HepG2 (cell line): ENCODE results near the gene L3MBTL3. TPM values are rescaled to one million over a fixed set of nuclear protein-coding genes. Genes with fewer than 3 reads are reported as not detected.

Experiments used
- ATAC-seq: fragments of 200-7000 bp; cut with Tn5 transposase; 3 replicates; pipeline ENCODE4 v1.9.1; 2020; ENCODE audit warnings: mild to moderate bottlenecking, moderate library complexity
- BruUV-seq: library from RNA; stranded (reverse); fragments of 400-500 nt; replicated peaks from 2 replicates; lab custom pipeline; 2021; lab: Mats Ljungman, UMichigan
- CTCF ChIA-PET: fragments of 300-600 bp; formaldehyde crosslinking; extraction: SDS; loops from one replicate; lab custom pipeline; 2021; ENCODE audit warnings: low total read pairs, inconsistent platforms, low intra/inter-chr PET ratio; lab: Yijun Ruan, JAX
- POLR2A ChIA-PET: fragments of 350-600 bp; sonication (Branson Sonifier 250); formaldehyde crosslinking; loops from one replicate; lab custom pipeline; 2020; ENCODE audit warnings: antibody characterized with exemption, inconsistent platforms; lab: Yijun Ruan, JAX
- DNase-seq: peaks from one replicate; pipeline ENCODE4 v3.0.0-alpha.2; 2015; ENCODE audit warnings: low spot score
- FAIRE-seq: peaks from 3 replicates; lab custom pipeline; 2011; peaks lifted over from hg19 to GRCh38; lab: Jason Lieb, UNC
- H2AFZ ChIP-seq: one replicate; pipeline ENCODE4 v1.6.1; 2011; ENCODE audit warnings: low read length, inconsistent platforms
- H3K27ac ChIP-seq: fragments of 300-600 bp; 3 replicates; pipeline ENCODE4 v1.8.0; 2011; ENCODE audit warnings: mixed run types, mild to moderate bottlenecking, mixed read lengths, low read length, inconsistent platforms; ENCODE audit not compliant: insufficient read depth; ENCODE audit errors: extremely low read length
- H3K27me3 ChIP-seq, 2 experiments: fragments of 200-600 bp in 1 of 2; 2 replicates in 1 of 2; 3 replicates in 1 of 2; pipeline versions ENCODE4 v1.6.0 to v1.8.0; 2011; ENCODE audit warnings: low read length in 2 of 2, mild to moderate bottlenecking in 2 of 2, moderate library complexity in 2 of 2, inconsistent platforms in 1 of 2; ENCODE audit not compliant: insufficient read depth in 2 of 2, control insufficient read depth in 1 of 2
- H3K36me3 ChIP-seq, 2 experiments: fragments of 200-600 bp in 1 of 2; replicated peaks in 1 of 2; 2 replicates in 1 of 2; 3 replicates in 1 of 2; pipeline versions ENCODE4 v1.5.1 to v1.8.0; 2011; ENCODE audit warnings: low read length in 2 of 2, inconsistent platforms in 1 of 2; ENCODE audit not compliant: insufficient read depth in 2 of 2, control insufficient read depth in 1 of 2
- H3K4me1 ChIP-seq: 2 replicates; pipeline ENCODE4 v1.5.1; 2012; ENCODE audit warnings: low read length, inconsistent platforms; ENCODE audit not compliant: insufficient read depth
- H3K4me2 ChIP-seq: 2 replicates; pipeline ENCODE4 v1.6.0; 2011; ENCODE audit warnings: low read depth, low read length, inconsistent platforms
- H3K4me3 ChIP-seq, 3 experiments: fragments of 200-600 bp in 1 of 3; sonication (generic), shearing (Covaris generic) in 1 of 3; replicated peaks in 1 of 3; 2 replicates each; pipeline ENCODE4 v1.5.1; 2011 to 2016; ENCODE audit warnings: low read length in 3 of 3, inconsistent platforms in 2 of 3, low read depth in 2 of 3, mild to moderate bottlenecking in 2 of 3, control low read depth in 1 of 3, mixed read lengths in 1 of 3; ENCODE audit not compliant: insufficient read depth in 1 of 3
- H3K79me2 ChIP-seq: one replicate; pipeline ENCODE4 v1.6.1; 2011; ENCODE audit warnings: low read length, inconsistent platforms; ENCODE audit not compliant: insufficient read depth
- H3K9ac ChIP-seq: 2 replicates; pipeline ENCODE4 v1.6.0; 2011; ENCODE audit warnings: mild to moderate bottlenecking, low read depth, low read length, inconsistent platforms; ENCODE audit not compliant: insufficient read depth
- H3K9me3 ChIP-seq: 2 replicates; pipeline ENCODE4 v1.5.1; 2012; ENCODE audit warnings: mild to moderate bottlenecking, low read length
- H4K20me1 ChIP-seq: 2 replicates; pipeline ENCODE4 v1.6.0; 2011; ENCODE audit warnings: inconsistent platforms, mild to moderate bottlenecking, low read length, moderate library complexity; ENCODE audit not compliant: insufficient read depth
- GATAD1 ChIP-seq: IDR thresholded peaks from 2 replicates; pipeline ENCODE4 v1.6.1; 2016; ENCODE audit warnings: missing genetic modification reagents, missing compliant biosample characterization
- HDAC6 ChIP-seq: fragments of 200-600 bp; sonication (generic); IDR thresholded peaks from 2 replicates; pipeline ENCODE4 v1.7.0; 2017; ENCODE audit warnings: mild to moderate bottlenecking, antibody characterized with exemption, low read length, low read depth
- HMG20A ChIP-seq: IDR thresholded peaks from 2 replicates; pipeline ENCODE4 v1.6.1; 2016; ENCODE audit warnings: borderline replicate concordance
- KDM2A ChIP-seq: sonication (generic); formaldehyde crosslinking; IDR thresholded peaks from 2 replicates; pipeline ENCODE4 v1.4.0; 2020; ENCODE audit warnings: low read depth, missing genetic modification reagents, borderline replicate concordance
- KDM3A ChIP-seq: IDR thresholded peaks from 2 replicates; pipeline ENCODE4 v1.6.1; 2018; ENCODE audit warnings: low read depth, missing compliant biosample characterization
- MAZ ChIP-seq, 2 experiments: sonication (generic) in 1 of 2; formaldehyde crosslinking in 1 of 2; IDR thresholded peaks; 2 replicates each; pipeline versions ENCODE4 v1.5.0 to v1.6.1; 2012 to 2020; ENCODE audit warnings: low read depth in 2 of 2, mild to moderate bottlenecking in 2 of 2, borderline replicate concordance in 1 of 2, improper control_type of control experiment in 1 of 2, low read length in 1 of 2, missing genetic modification reagents in 1 of 2, moderate library complexity in 1 of 2
- MYPOP ChIP-seq: sonication (generic); formaldehyde crosslinking; IDR thresholded peaks from 2 replicates; pipeline ENCODE4 v1.8.1; 2023; ENCODE audit warnings: mild to moderate bottlenecking, moderate library complexity, missing genetic modification reagents
- NFRKB ChIP-seq: fragments of 450-650 bp; IDR thresholded peaks from 2 replicates; pipeline ENCODE4 v1.6.1; 2017
- SIX1 ChIP-seq: sonication (generic); formaldehyde crosslinking; IDR thresholded peaks from 2 replicates; pipeline ENCODE4 v1.4.0; 2020; ENCODE audit warnings: missing genetic modification reagents, borderline replicate concordance
- SMARCE1 ChIP-seq: fragments of 450-650 bp; IDR thresholded peaks from 2 replicates; pipeline ENCODE4 v1.6.1; 2017; ENCODE audit warnings: borderline replicate concordance
- SPEN ChIP-seq: sonication (generic); formaldehyde crosslinking; IDR thresholded peaks from 2 replicates; pipeline ENCODE4 v1.5.1; 2020; ENCODE audit warnings: low read depth, mild to moderate bottlenecking, missing genetic modification reagents
- SSRP1 ChIP-seq: IDR thresholded peaks from 2 replicates; pipeline ENCODE4 v1.6.1; 2016; ENCODE audit warnings: control low read depth
- ZMYM4 ChIP-seq: sonication (generic); formaldehyde crosslinking; IDR thresholded peaks from 2 replicates; pipeline ENCODE4 v1.8.1; 2023; ENCODE audit warnings: mild to moderate bottlenecking, missing genetic modification reagents
- ZNF230 ChIP-seq: sonication (generic); formaldehyde crosslinking; IDR thresholded peaks from 2 replicates; pipeline ENCODE4 v1.4.0; 2020; ENCODE audit warnings: mild to moderate bottlenecking, missing genetic modification reagents
- ZNF292 ChIP-seq: sonication (generic); formaldehyde crosslinking; IDR thresholded peaks from 2 replicates; pipeline ENCODE4 v1.8.1; 2022; ENCODE audit warnings: mild to moderate bottlenecking, low read depth, missing genetic modification reagents, borderline replicate concordance
- ZNF30 ChIP-seq: sonication (generic); formaldehyde crosslinking; IDR thresholded peaks from 2 replicates; pipeline ENCODE4 v1.5.0; 2020; ENCODE audit warnings: mild to moderate bottlenecking, missing genetic modification reagents
- ZNF580 ChIP-seq: IDR thresholded peaks from 2 replicates; pipeline ENCODE4 v1.6.1; 2016; ENCODE audit warnings: low read depth, borderline replicate concordance
- ZNF7 ChIP-seq: IDR thresholded peaks from 2 replicates; pipeline ENCODE4 v1.6.1; 2016; ENCODE audit warnings: missing biosample characterization, missing genetic modification reagents
- ZNF766 ChIP-seq: sonication (generic); formaldehyde crosslinking; IDR thresholded peaks from 2 replicates; pipeline ENCODE4 v1.5.0; 2020; ENCODE audit warnings: missing genetic modification reagents, borderline replicate concordance
- WGBS: methylation state at CpG from one replicate; pipeline ENCODE4 v1.1.6; 2017; ENCODE audit warnings: low lambda C conversion rate; 5-methylcytosine and 5-hydroxymethylcytosine counted together
- in situ Hi-C: cut with HindIII; loops from 2 replicates; pipeline ENCODE4 v1.10.0; 2017; ENCODE audit warnings: low pct_unique_long_range_greater_than_20kb; ENCODE audit not compliant: extremely low pct_ligation_motif_present
- intact Hi-C: fragments of 100-400 bp; cut with micrococcal nuclease; formaldehyde crosslinking; loops from one replicate; pipeline ENCODE4 v1.10.0; 2022; ENCODE audit not compliant: unreplicated experiment
- polyA plus RNA-seq, 8 experiments: library from polyadenylated mRNA; depleted of rRNA in 3 of 8; stranded (reverse) in 7 of 8; unstranded in 1 of 8; fragments of >200 nt; fragmentation: Illumina TruSeq in 4 of 8; extraction: Trizol in 4 of 8; gene quantifications; 2 replicates each; pipeline versions ENCODE4 v1.2.1 to v1.2.3, GENCODE V29; 2011 to 2016; ENCODE audit warnings: low read depth in 4 of 8, missing spikeins in 1 of 8, mixed read lengths in 1 of 8; ENCODE audit not compliant: insufficient read depth in 1 of 8
- total RNA-seq, 5 experiments: library from RNA; depleted of rRNA; stranded (reverse); fragments of >200 nt; fragmentation: Illumina TruSeq; extraction: Trizol; gene quantifications; 2 replicates each; pipeline ENCODE4 v1.2.3, GENCODE V29; 2016; ENCODE audit warnings: low read depth in 1 of 5

Gene L3MBTL3
- total and polyA plus RNA-seq, 2 of the 13 experiments (the other 11 are each of a cell fraction or from before 2014, with no cell fraction given): 1.5 to 2.5 TPM

GRCh38 chr6:130020073-130020906, 1.9 kb downstream of the L3MBTL3 start (continued):
- TF ChIP-seq ZNF230 (CRISPR knock-in tag) (0 out of 2 replicates have a peak, but pooled peaks have one; percentile 9), HDAC6 (no peak), SPEN (CRISPR knock-in tag) (no peak)

- FAIRE-seq (peak; percentile 92), ATAC-seq (peak; percentile 85), DNase-seq (peak; percentile 81)
- Histone ChIP-seq H3K9me3 (no peaks in the 10 kb centered on the region), H3K4me3 (peak overlapping the region; percentile 54 to 78 (median 62)), H3K4me1 (peaks cover 5% of the 10 kb centered on the region; the same call in 1 of the 2 replicates), H3K9ac (no peak overlapping the region), H3K4me2 (peak overlapping the region; percentile 82), H3K36me3 (no peaks in the 10 kb centered on the region), H2AFZ (no peak overlapping the region), H3K27me3 (peaks cover 0 to 38% of the 10 kb centered on the region in 2 experiments; a peak in 3 of 5 replicates), H4K20me1 (no peaks in the 10 kb centered on the region), H3K27ac (no peak overlapping the region), H3K79me2 (no peaks in the 10 kb centered on the region)
- ChIA-PET POLR2A (interaction anchor here (0.7 kb wide), 1 partner anchor 15 kb away, joined by 3 read pairs; no protein-coding TSS in a partner anchor), CTCF (interaction anchor here (0.6 to 1.2 kb wide), 2 partner anchors 423 to 522 kb away, joined by 4 to 6 read pairs; no protein-coding TSS in a partner anchor)
- intact Hi-C loops (loop anchor here (1.0 kb wide), 2 partner anchors 291 to 522 kb away; no protein-coding TSS in a partner anchor), in situ Hi-C loops (loop anchor here (10.0 kb wide), 1 partner anchor 236 kb away; no protein-coding TSS in a partner anchor)
- WGBS: 8% methylated on average over 29 of the region's 29 CpGs
- BruUV-seq: no TSS peak
- TF ChIP-seq SIX1 (CRISPR knock-in tag): no peak
- TF ChIP-seq SSRP1: 0 out of 2 replicates have a peak, but pooled peaks have one; percentile 59
- TF ChIP-seq ZNF7 (CRISPR knock-in tag): peak; percentile 71; the same call in 1 of the 2 replicates
- no peak for TF ChIP-seq NFRKB
- TF ChIP-seq ZNF30: no peak
- TF ChIP-seq HMG20A (CRISPR knock-in tag): no peak
- TF ChIP-seq ZMYM4 (CRISPR knock-in tag): peak; percentile 53; the same call in 1 of the 2 replicates
- TF ChIP-seq ZNF292: no peak
- TF ChIP-seq ZNF580: 0 out of 2 replicates have a peak, but pooled peaks have one; percentile 50
- TF ChIP-seq KDM3A: peak; percentile 56; the same call in 1 of the 2 replicates
- TF ChIP-seq MAZ (IDR thresholded peaks at IDR 0.05; ENCODE audit: borderline replicate concordance, low read depth, low read length): no peak
- 0 out of 2 replicates have a peak, but pooled peaks have one; percentile 37 for TF ChIP-seq MAZ (CRISPR knock-in tag; IDR thresholded peaks at IDR 0.05; ENCODE audit: low read depth)
- TF ChIP-seq ZNF766 (CRISPR knock-in tag): 0 out of 2 replicates have a peak, but pooled peaks have one; percentile 48
- 0 out of 2 replicates have a peak, but pooled peaks have one; percentile 37 for TF ChIP-seq GATAD1
- 0 out of 2 replicates have a peak, but pooled peaks have one; percentile 40 for TF ChIP-seq MYPOP (CRISPR knock-in tag)
- TF ChIP-seq SMARCE1: no peak
- TF ChIP-seq KDM2A (CRISPR knock-in tag): peak; percentile 71
Observed at GRCh38 chr6:130020907-130021629, 2.7 kb downstream of the L3MBTL3 start.
